ENCODE measurements around the gene C5orf58.

GRCh38 chr5:170225326-170226128, 7.3 kb upstream of the C5orf58 start:
- TF ChIP-seq CTCF (IDR thresholded peaks at IDR 0.05; ENCODE audit: low read length) (peak; percentile 82), EZH2phosphoT487 (IDR thresholded peaks at IDR 0.05; ENCODE audit: low read length) (no peak), EZH2 (optimal IDR thresholded peaks at IDR 0.05; ENCODE audit: low read depth, low read length) (no peak)
